ENCODE results near the gene ARHGEF17. TPM values are rescaled to one million over a fixed set of nuclear protein-coding genes. Genes with fewer than 3 reads are reported as not detected.
A peak's percentile ranks its signal among the peaks of the same experiment; 100 is the strongest.

The ARHGEF17 gene
- total RNA-seq, 1 donor from 2014 or later = 193 TPM

DNA sequence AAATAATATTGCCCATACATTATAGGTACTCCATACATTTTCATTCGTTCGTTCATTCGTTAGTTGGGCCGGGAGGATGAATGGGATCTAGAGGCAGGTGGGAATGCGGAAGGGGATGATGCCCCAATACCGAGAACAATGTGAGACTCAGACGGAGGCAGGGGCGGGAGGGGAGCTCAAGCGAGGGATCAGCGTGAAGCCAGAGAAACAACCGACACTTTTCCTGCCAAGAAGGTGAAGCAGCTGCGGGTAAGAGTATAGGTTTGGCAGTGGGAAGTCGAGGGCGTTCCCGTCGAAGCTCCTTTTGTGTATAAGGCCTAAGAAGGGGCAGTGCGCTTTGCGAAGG, 1.1 kb upstream of the ARHGEF17 start:
- intact Hi-C loops (cut with DNase I) = loop anchor here (1.0 kb wide), 2 partner anchors 28 to 69 kb away; partner anchors contain the start of gene RELT
- Histone ChIP-seq H3K27ac (peak overlapping the region; percentile 85 to 94), H3K9me3 (no peaks in the 10 kb centered on the region), H3K4me3 (peak overlapping the region; percentile 71 to 75), H3K4me1 (peaks cover 0 to 2% of the 10 kb centered on the region in 2 donors), H3K36me3 (peaks cover 0 to 7% of the 10 kb centered on the region in 2 donors), H3K27me3 (no peaks in the 10 kb centered on the region)
- DNase-seq (ENCODE audit: low spot score in 2 of 2) = no peak
- TF ChIP-seq, protein P1, sequence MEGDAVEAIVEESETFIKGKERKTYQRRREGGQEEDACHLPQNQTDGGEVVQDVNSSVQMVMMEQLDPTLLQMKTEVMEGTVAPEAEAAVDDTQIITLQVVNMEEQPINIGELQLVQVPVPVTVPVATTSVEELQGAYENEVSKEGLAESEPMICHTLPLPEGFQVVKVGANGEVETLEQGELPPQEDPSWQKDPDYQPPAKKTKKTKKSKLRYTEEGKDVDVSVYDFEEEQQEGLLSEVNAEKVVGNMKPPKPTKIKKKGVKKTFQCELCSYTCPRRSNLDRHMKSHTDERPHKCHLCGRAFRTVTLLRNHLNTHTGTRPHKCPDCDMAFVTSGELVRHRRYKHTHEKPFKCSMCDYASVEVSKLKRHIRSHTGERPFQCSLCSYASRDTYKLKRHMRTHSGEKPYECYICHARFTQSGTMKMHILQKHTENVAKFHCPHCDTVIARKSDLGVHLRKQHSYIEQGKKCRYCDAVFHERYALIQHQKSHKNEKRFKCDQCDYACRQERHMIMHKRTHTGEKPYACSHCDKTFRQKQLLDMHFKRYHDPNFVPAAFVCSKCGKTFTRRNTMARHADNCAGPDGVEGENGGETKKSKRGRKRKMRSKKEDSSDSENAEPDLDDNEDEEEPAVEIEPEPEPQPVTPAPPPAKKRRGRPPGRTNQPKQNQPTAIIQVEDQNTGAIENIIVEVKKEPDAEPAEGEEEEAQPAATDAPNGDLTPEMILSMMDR (IDR thresholded peaks at IDR 0.05) = no peak

DNA sequence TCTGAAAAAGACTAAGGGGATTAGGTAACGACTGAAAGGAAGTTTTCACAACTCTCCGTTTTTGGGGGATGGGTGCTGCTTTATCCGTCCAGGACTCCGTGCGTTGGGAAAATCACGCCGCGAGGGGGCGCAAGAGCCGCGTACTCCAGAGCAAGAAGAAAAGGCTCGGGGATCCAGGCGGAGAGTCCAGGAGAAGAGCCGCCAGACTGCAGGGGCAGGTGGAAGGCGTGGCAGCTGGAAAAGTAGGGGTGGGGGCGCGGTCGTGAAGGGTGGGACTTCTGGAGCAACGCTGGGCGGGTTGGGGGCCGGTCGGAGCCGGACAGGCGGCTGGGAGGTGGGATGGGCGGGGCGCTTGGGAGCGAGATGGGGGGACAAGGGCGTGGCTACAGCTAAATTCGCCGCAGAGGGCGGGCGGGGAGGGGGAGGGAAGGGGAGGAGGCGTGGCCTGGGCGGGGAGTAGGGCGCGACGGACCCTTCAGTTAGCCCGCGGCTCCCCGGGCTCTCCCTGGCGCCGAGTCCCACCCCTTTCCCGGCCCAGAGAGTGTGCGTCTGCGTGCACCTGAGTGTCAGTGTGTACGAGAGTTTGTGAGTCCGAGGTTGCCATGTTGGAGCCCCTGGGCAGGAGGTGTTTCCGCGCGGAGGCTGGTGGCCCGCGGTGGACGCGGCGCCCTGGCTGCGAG, 613 bp upstream of the ARHGEF17 start:
- intact Hi-C loops (cut with DNase I) = loop anchor here (1.0 to 2.0 kb wide), 3 partner anchors 17 to 69 kb away; partner anchors contain the start of gene RELT
- H3K27me3 ChIP-seq = no peaks in the 10 kb centered on the region
- peak overlapping the region; percentile 94 to 96 for H3K27ac ChIP-seq
- H3K4me3 ChIP-seq = peak overlapping the region; percentile 71 to 75
- H3K9me3 ChIP-seq = no peaks in the 10 kb centered on the region
- peaks cover 0 to 2% of the 10 kb centered on the region in 2 donors for H3K4me1 ChIP-seq
- peak; percentile 87 to 100 for DNase-seq (ENCODE audit: low spot score in 2 of 2)
- TF ChIP-seq, protein P1 (IDR thresholded peaks at IDR 0.05) = peak; percentile 80 to 96 (median 92)
- peaks cover 0 to 7% of the 10 kb centered on the region in 2 donors for H3K36me3 ChIP-seq

DNA sequence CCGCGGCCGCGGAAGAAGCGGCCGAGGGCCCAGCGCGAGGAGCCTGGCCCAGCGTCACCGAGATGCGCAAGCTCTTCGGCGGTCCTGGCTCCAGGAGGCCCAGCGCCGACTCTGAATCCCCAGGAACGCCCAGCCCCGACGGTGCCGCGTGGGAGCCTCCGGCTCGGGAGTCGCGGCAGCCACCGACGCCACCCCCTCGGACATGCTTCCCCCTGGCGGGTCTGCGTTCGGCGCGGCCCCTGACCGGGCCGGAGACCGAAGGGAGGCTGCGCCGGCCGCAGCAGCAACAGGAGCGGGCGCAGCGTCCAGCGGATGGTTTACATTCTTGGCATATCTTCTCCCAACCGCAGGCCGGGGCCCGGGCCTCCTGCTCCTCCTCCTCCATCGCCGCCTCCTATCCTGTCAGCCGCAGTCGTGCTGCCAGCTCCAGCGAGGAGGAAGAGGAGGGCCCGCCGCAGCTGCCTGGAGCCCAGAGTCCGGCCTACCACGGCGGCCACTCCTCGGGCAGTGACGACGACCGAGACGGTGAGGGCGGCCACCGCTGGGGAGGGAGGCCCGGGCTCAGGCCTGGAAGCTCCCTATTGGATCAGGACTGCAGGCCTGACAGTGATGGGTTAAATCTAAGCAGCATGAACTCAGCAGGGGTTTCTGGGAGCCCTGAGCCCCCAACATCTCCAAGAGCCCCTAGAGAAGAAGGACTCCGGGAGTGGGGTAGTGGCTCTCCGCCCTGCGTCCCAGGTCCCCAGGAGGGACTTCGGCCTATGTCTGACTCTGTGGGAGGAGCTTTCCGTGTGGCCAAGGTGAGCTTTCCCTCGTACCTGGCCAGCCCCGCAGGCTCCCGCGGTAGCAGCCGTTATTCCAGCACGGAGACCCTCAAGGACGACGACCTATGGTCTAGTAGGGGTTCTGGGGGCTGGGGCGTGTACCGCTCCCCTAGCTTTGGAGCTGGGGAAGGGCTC, 1.2 kb downstream of the ARHGEF17 start:
- H3K27ac ChIP-seq = peak overlapping the region; percentile 94 to 96
- no peaks in the 10 kb centered on the region for H3K27me3 ChIP-seq
- peak overlapping the region; percentile 71 to 75 for H3K4me3 ChIP-seq
- peaks cover 0 to 12% of the 10 kb centered on the region in 2 donors for H3K4me1 ChIP-seq
- intact Hi-C loops (cut with DNase I) = loop anchor here (2.0 kb wide), 1 partner anchor 16 kb away; no protein-coding TSS in a partner anchor
- no peaks in the 10 kb centered on the region for H3K9me3 ChIP-seq
- DNase-seq (ENCODE audit: low spot score in 2 of 2) = peak; percentile 64 to 96
- TF ChIP-seq, protein P1 (IDR thresholded peaks at IDR 0.05) = no peak
- peaks cover 0 to 14% of the 10 kb centered on the region in 2 donors for H3K36me3 ChIP-seq

DNA sequence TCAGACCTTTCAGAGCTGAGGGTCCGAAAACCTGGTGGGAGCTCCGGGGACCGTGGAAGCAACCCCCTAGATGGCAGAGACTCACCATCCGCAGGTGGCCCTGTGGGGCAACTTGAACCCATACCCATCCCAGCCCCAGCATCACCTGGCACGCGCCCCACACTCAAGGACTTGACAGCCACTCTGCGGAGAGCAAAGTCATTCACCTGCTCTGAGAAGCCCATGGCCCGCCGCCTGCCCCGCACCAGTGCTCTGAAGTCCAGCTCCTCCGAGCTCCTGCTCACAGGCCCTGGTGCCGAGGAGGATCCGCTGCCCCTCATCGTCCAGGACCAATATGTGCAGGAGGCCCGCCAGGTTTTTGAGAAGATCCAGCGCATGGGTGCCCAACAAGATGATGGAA, 2.0 kb downstream of the ARHGEF17 start:
- H3K4me3 ChIP-seq = peak overlapping the region; percentile 71 to 75
- TF ChIP-seq, protein P1 (IDR thresholded peaks at IDR 0.05) = no peak
- H3K4me1 ChIP-seq = peaks cover 0 to 17% of the 10 kb centered on the region in 2 donors
- H3K27ac ChIP-seq = peak overlapping the region; percentile 94 to 96
- H3K9me3 ChIP-seq = no peaks in the 10 kb centered on the region
- intact Hi-C loops (cut with DNase I) = no loop called here
- peaks cover 0 to 14% of the 10 kb centered on the region in 2 donors for H3K36me3 ChIP-seq
- DNase-seq (ENCODE audit: low spot score in 2 of 2) = no peak
- H3K27me3 ChIP-seq = no peaks in the 10 kb centered on the region

DNA sequence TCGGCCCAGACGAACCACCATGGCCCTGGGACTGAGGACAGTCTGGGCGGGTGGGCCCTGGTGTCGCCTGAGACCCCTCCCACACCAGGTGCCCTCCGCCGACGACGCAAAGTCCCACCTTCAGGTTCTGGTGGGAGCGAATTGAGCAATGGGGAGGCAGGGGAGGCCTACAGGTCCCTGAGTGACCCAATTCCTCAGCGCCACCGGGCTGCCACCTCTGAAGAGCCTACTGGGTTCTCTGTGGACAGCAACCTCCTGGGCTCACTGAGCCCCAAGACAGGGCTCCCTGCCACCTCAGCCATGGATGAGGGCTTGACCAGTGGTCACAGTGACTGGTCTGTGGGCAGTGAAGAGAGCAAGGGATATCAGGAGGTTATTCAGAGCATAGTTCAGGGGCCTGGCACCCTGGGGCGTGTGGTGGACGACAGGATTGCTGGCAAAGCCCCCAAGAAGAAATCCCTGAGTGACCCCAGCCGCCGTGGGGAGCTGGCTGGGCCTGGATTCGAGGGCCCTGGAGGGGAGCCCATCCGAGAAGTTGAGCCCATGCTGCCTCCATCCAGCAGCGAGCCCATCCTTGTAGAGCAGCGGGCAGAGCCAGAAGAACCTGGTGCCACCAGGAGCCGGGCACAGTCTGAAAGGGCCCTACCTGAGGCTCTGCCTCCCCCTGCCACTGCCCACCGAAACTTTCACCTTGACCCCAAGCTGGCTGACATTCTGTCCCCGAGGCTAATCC, 2.8 kb downstream of the ARHGEF17 start:
- peaks cover 0 to 14% of the 10 kb centered on the region in 2 donors for H3K36me3 ChIP-seq
- TF ChIP-seq, protein P1 (IDR thresholded peaks at IDR 0.05) = no peak
- H3K4me3 ChIP-seq = peak overlapping the region; percentile 71 to 75
- no peaks in the 10 kb centered on the region for H3K9me3 ChIP-seq
- H3K27ac ChIP-seq = peak overlapping the region; percentile 94 to 96
- no peaks in the 10 kb centered on the region for H3K27me3 ChIP-seq
- intact Hi-C loops (cut with DNase I) = no loop called here
- no peak for DNase-seq (ENCODE audit: low spot score in 2 of 2)
- H3K4me1 ChIP-seq = peaks cover 0 to 22% of the 10 kb centered on the region in 2 donors

Data from ascending aorta (tissue), 2 donors.